ENCODE results near the gene ALLC. TPM values are rescaled to one million over a fixed set of nuclear protein-coding genes. Genes with fewer than 3 reads are reported as not detected.

The ALLC gene
- polyA plus RNA-seq, 1 donor, result not detected

- no peak for DNase-seq (ENCODE audit: low read depth)
These were observed 19.4 kb downstream of the ALLC start for GRCh38 chr2:3677436-3677835.

GRCh38 chr2:3678212-3678611 lies 20.2 kb downstream of the ALLC start:
- no peak for DNase-seq (ENCODE audit: low read depth)

- DNase-seq (ENCODE audit: low read depth), result no peak
These were observed 21.2 kb downstream of the ALLC start for GRCh38 chr2:3679180-3679579.

GRCh38 chr2:3679616-3680393 lies 21.8 kb downstream of the ALLC start:
- no peak for DNase-seq (ENCODE audit: low read depth)

GRCh38 chr2:3680548-3681345 lies 22.7 kb downstream of the ALLC start:
- no peak for DNase-seq (ENCODE audit: low read depth)

GRCh38 chr2:3681625-3682024 lies 23.6 kb downstream of the ALLC start:
- no peak for DNase-seq (ENCODE audit: low read depth)

GRCh38 chr2:3682811-3683210 lies 24.8 kb downstream of the ALLC start:
- no peak for DNase-seq (ENCODE audit: low read depth)

- no peak for DNase-seq (ENCODE audit: low read depth)
These were observed 25.9 kb downstream of the ALLC start for GRCh38 chr2:3683748-3684454.

GRCh38 chr2:3689998-3690748 lies 32.2 kb downstream of the ALLC start:
- DNase-seq (ENCODE audit: low read depth), result no peak

- DNase-seq (ENCODE audit: low read depth), result no peak
These were observed 34.4 kb downstream of the ALLC start for GRCh38 chr2:3692375-3692774.

- no peak for DNase-seq (ENCODE audit: low read depth)
These were observed 38.5 kb downstream of the ALLC start for GRCh38 chr2:3696545-3696944.

- DNase-seq (ENCODE audit: low read depth), result no peak
These were observed 43.1 kb downstream of the ALLC start for GRCh38 chr2:3701071-3701470.

- DNase-seq (ENCODE audit: low read depth), result no peak
These were observed 45.3 kb downstream of the ALLC start, which contains the start of gene DCDC2C for GRCh38 chr2:3703236-3703756. Gene DCDC2C, plus strand, starts transcription at chr2:3703575. Its CDS starts 177 bp downstream, at chr2:3703752.

- no peak for DNase-seq (ENCODE audit: low read depth)
These were observed 45.9 kb downstream of the ALLC start for GRCh38 chr2:3703757-3704355.

GRCh38 chr2:3704692-3705091 lies 46.7 kb downstream of the ALLC start:
- no peak for DNase-seq (ENCODE audit: low read depth)

- no peak for DNase-seq (ENCODE audit: low read depth)
These were observed 47.8 kb downstream of the ALLC start for GRCh38 chr2:3705782-3706181.

GRCh38 chr2:3706892-3707291 lies 48.9 kb downstream of the ALLC start:
- DNase-seq (ENCODE audit: low read depth), result no peak

GRCh38 chr2:3708576-3708975 lies 50.6 kb downstream of the ALLC start:
- DNase-seq (ENCODE audit: low read depth), result no peak

GRCh38 chr2:3709225-3709624 lies 51.2 kb downstream of the ALLC start:
- DNase-seq (ENCODE audit: low read depth), result no peak

GRCh38 chr2:3712424-3712823 lies 54.4 kb downstream of the ALLC start:
- no peak for DNase-seq (ENCODE audit: low read depth)
